Measurements from ENCODE around the gene NHLH1.

The NHLH1 gene

DNA sequence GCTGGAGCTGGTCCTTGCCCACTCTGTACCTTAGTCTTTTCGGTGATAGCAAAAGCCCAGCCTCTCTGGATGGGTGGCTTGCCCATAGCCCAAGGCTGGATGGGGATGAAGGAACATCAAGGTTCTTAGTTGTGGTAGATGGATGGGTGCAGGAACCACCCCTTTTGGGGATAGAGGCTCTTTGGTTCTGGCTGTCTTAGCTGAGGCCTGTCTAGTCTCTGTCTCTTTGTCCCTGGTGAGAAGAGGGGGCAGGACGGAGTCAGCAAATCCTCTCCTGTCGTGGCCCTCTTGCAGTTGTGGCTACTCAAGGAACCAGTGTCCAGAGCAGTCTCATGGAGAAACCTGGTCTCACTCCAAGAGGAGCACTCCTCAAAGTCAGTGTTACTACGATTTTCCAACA lies 42.0 kb downstream of the NHLH1 start:
- peak overlapping the region; percentile 86 for H3K27ac ChIP-seq (ENCODE audit: poor library complexity, severe bottlenecking)

DNA sequence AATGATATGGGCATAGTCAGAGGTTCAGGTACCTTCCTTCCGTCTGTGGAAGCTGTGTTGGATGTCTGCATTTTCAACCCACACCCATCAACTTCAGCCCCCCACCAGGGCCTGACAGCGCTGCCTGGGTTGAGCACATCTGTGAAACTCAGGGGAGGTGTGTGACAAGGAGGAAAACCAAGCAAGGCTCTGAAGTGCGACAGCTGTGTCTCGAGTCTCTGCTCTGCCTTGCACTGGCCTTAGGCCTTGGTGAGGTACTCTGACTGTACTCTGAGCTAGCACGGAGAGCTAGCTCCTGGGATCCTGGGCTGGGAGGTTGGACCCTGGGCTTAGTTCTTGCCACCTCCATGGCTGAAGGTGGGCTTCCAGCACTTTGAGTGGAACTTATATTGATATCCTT lies 42.6 kb downstream of the NHLH1 start:
- no peaks in the 10 kb centered on the region for H3K27me3 ChIP-seq (ENCODE audit: insufficient read depth, poor library complexity, severe bottlenecking)
- DNase-seq (ENCODE audit: low spot score), result no peak

More for the DNA sequence above, 42.0 kb downstream of the NHLH1 start:
- H3K4me1 ChIP-seq (ENCODE audit: insufficient read depth, poor library complexity, severe bottlenecking), result peaks cover 39% of the 10 kb centered on the region
- no peak for DNase-seq (ENCODE audit: low spot score)
- no peak overlapping the region for H3K4me3 ChIP-seq (ENCODE audit: severe bottlenecking)
- ATAC-seq (ENCODE audit: low read depth), result no peak
- TF ChIP-seq, protein P1, sequence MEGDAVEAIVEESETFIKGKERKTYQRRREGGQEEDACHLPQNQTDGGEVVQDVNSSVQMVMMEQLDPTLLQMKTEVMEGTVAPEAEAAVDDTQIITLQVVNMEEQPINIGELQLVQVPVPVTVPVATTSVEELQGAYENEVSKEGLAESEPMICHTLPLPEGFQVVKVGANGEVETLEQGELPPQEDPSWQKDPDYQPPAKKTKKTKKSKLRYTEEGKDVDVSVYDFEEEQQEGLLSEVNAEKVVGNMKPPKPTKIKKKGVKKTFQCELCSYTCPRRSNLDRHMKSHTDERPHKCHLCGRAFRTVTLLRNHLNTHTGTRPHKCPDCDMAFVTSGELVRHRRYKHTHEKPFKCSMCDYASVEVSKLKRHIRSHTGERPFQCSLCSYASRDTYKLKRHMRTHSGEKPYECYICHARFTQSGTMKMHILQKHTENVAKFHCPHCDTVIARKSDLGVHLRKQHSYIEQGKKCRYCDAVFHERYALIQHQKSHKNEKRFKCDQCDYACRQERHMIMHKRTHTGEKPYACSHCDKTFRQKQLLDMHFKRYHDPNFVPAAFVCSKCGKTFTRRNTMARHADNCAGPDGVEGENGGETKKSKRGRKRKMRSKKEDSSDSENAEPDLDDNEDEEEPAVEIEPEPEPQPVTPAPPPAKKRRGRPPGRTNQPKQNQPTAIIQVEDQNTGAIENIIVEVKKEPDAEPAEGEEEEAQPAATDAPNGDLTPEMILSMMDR (IDR thresholded peaks at IDR 0.05; ENCODE audit: poor library complexity, severe bottlenecking), result no peak
- no peaks in the 10 kb centered on the region for H3K27me3 ChIP-seq (ENCODE audit: insufficient read depth, poor library complexity, severe bottlenecking)
- no peaks in the 10 kb centered on the region for H3K9me3 ChIP-seq (ENCODE audit: severe bottlenecking)
- no peaks in the 10 kb centered on the region for H3K36me3 ChIP-seq (ENCODE audit: low read depth)

DNA sequence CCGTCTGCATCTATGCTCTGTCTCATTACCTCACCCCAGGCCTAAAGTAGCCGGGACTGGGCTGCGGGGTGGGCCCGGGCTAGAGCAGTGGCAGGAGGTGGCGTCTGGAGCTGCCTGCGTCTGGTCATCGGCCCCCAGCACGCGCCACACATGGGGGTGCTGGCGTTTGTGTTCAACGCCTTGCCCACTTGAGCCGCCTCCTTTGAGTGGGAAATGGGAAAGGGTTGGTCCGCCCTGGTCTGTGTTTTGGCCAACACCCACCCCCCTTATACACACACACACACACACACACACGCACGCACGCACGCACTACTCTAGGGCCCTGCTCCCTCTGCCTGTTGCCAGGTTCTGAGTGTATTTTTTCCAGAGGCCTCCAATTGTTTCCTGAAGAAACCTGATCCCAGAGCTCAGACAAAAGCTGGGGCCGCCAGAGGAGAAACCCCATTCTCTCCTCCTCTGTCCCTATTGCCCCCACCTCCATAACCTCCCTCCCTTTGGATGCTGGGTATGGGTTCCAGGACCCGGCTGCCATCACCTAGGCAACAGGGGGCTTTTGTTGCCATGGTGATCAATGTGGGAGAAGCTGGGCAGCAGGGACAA lies 43.6 kb downstream of the NHLH1 start:
- ATAC-seq (ENCODE audit: low read depth) (no peak), DNase-seq (ENCODE audit: low spot score) (no peak)
- TF ChIP-seq, protein P1 (IDR thresholded peaks at IDR 0.05; ENCODE audit: poor library complexity, severe bottlenecking), result no peak
- no peak overlapping the region for H3K27ac ChIP-seq (ENCODE audit: poor library complexity, severe bottlenecking)
- no peaks in the 10 kb centered on the region for H3K27me3 ChIP-seq (ENCODE audit: insufficient read depth, poor library complexity, severe bottlenecking)
- peaks cover 43% of the 10 kb centered on the region for H3K4me1 ChIP-seq (ENCODE audit: insufficient read depth, poor library complexity, severe bottlenecking)
- no peaks in the 10 kb centered on the region for H3K9me3 ChIP-seq (ENCODE audit: severe bottlenecking)
- H3K4me3 ChIP-seq (ENCODE audit: severe bottlenecking), result no peak overlapping the region
- no peaks in the 10 kb centered on the region for H3K36me3 ChIP-seq (ENCODE audit: low read depth)

More for the DNA sequence above, 42.6 kb downstream of the NHLH1 start:
- H3K9me3 ChIP-seq (ENCODE audit: severe bottlenecking), result no peaks in the 10 kb centered on the region
- H3K36me3 ChIP-seq (ENCODE audit: low read depth), result no peaks in the 10 kb centered on the region
- no peak overlapping the region for H3K4me3 ChIP-seq (ENCODE audit: severe bottlenecking)
- H3K4me1 ChIP-seq (ENCODE audit: insufficient read depth, poor library complexity, severe bottlenecking), result peaks cover 37% of the 10 kb centered on the region
- TF ChIP-seq, protein P1 (IDR thresholded peaks at IDR 0.05; ENCODE audit: poor library complexity, severe bottlenecking), result no peak
- peak overlapping the region; percentile 86 for H3K27ac ChIP-seq (ENCODE audit: poor library complexity, severe bottlenecking)
- no peak for ATAC-seq (ENCODE audit: low read depth)

DNA sequence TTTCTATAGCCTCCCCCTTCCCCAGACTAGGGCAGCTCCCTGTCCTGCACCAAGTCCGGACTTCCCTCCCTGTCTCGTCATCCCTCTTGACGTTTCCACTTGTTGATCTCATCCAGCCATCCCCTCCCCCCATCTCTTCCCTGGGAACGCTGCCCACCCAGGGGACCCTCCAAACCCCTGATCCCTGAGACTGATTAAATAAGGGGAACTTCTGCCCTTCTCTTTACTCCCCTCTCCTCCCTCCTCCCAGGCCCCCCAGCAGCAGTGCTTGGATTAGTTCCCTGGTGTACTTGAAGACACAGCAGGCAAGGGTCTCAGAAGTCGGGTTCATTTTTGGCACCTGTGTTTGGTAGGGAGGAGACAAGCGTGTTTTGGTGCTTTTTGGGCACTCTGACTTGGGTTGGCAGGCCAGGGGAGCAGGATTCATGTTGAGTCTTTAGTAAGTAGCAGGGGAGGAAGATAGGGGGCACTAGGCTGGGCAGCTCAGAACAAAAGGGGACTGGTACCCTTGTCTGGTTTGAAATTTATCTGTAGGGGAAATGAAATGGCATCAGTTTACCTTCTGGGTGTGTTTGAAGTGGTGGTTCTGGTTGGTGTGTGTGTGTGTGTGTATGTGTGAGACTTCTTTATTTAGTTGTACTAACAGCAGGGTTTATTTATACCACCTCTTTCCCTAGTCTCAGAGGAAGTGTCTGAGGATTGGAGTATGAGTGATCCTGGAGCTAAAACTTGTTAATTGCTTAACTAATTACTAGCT lies 44.6 kb downstream of the NHLH1 start:
- H3K36me3 ChIP-seq (ENCODE audit: low read depth), result peaks cover 3% of the 10 kb centered on the region; the same call in 1 of the 2 replicates
- peaks cover 37% of the 10 kb centered on the region for H3K4me1 ChIP-seq (ENCODE audit: insufficient read depth, poor library complexity, severe bottlenecking)
- no peak for DNase-seq (ENCODE audit: low spot score)
- H3K4me3 ChIP-seq (ENCODE audit: severe bottlenecking), result no peak overlapping the region
- no peaks in the 10 kb centered on the region for H3K27me3 ChIP-seq (ENCODE audit: insufficient read depth, poor library complexity, severe bottlenecking)
- no peak overlapping the region for H3K27ac ChIP-seq (ENCODE audit: poor library complexity, severe bottlenecking)
- H3K9me3 ChIP-seq (ENCODE audit: severe bottlenecking), result no peaks in the 10 kb centered on the region
- no peak for ATAC-seq (ENCODE audit: low read depth)
- TF ChIP-seq, protein P1 (IDR thresholded peaks at IDR 0.05; ENCODE audit: poor library complexity, severe bottlenecking), result no peak

DNA sequence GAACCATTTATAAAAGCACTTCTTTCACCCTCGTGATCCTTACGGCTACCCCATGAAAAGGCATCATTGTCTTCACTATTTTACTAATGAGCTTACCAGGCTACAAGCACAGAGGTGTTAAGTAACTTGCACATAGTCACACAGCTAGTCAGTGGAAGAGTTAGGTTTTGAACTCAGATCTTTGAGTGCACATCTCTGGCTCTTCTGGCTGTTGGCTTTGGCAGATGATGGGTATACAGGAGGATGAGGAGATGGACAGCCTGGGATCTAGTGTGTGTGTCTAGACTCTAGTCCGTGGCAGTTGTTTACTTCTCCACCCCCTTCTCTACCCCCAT lies 45.1 kb downstream of the NHLH1 start:
- Histone ChIP-seq H3K36me3 (ENCODE audit: low read depth) (peaks cover 3% of the 10 kb centered on the region; the same call in 1 of the 2 replicates), H3K4me1 (ENCODE audit: insufficient read depth, poor library complexity, severe bottlenecking) (peaks cover 32% of the 10 kb centered on the region), H3K9me3 (ENCODE audit: severe bottlenecking) (no peaks in the 10 kb centered on the region), H3K4me3 (ENCODE audit: severe bottlenecking) (no peak overlapping the region), H3K27me3 (ENCODE audit: insufficient read depth, poor library complexity, severe bottlenecking) (no peaks in the 10 kb centered on the region), H3K27ac (ENCODE audit: poor library complexity, severe bottlenecking) (no peak overlapping the region)
- TF ChIP-seq, protein P1 (IDR thresholded peaks at IDR 0.05; ENCODE audit: poor library complexity, severe bottlenecking), result no peak
- DNase-seq (ENCODE audit: low spot score) (no peak), ATAC-seq (ENCODE audit: low read depth) (no peak)
